Nephron (organoid): ENCODE data around the gene GLT6D1.

ENCODE experiments used
- H3K27ac Mint-ChIP-seq, 3 experiments: 2 replicates each; pipeline ENCODE4 v1.8.0; 2020; ENCODE audit warnings: mixed read lengths in 3 of 3, mild to moderate bottlenecking in 2 of 3, moderate library complexity in 1 of 3
- H3K27me3 Mint-ChIP-seq: 2 replicates; pipeline ENCODE4 v1.8.0; 2021; ENCODE audit warnings: low read depth, mild to moderate bottlenecking, moderate library complexity, mixed read lengths
- H3K36me3 Mint-ChIP-seq: 2 replicates; pipeline ENCODE4 v1.8.0; 2020; ENCODE audit warnings: low read depth, mixed read lengths
- H3K4me1 Mint-ChIP-seq: 2 replicates; pipeline ENCODE4 v1.8.0; 2020; ENCODE audit warnings: mixed read lengths
- H3K4me3 Mint-ChIP-seq, 3 experiments: 2 replicates each; pipeline ENCODE4 v1.8.0; 2020; ENCODE audit warnings: mild to moderate bottlenecking in 3 of 3, mixed read lengths in 3 of 3, moderate library complexity in 2 of 3
- H3K9me3 Mint-ChIP-seq: 2 replicates; pipeline ENCODE4 v1.8.0; 2020; ENCODE audit warnings: mixed read lengths
- TF ChIP-seq, protein P1 (sequence below), 3 experiments: fragments of 200-600 bp; sonication (generic); IDR thresholded peaks; one replicate each; pipeline ENCODE4 v1.5.0; 2021; ENCODE audit warnings: antibody characterized with exemption in 3 of 3; ENCODE audit not compliant: unreplicated experiment in 3 of 3

The GLT6D1 gene

GRCh38 chr9:135589596-135590485, 49.5 kb downstream of the GLT6D1 start:
- Mint-ChIP-seq H3K4me1 (no peaks in the 10 kb centered on the region), H3K27ac (no peak overlapping the region), H3K36me3 (no peaks in the 10 kb centered on the region), H3K9me3 (peaks cover 1% of the 10 kb centered on the region), H3K4me3 (no peak overlapping the region), H3K27me3 (peaks cover 10% of the 10 kb centered on the region)
- TF ChIP-seq, protein P1, sequence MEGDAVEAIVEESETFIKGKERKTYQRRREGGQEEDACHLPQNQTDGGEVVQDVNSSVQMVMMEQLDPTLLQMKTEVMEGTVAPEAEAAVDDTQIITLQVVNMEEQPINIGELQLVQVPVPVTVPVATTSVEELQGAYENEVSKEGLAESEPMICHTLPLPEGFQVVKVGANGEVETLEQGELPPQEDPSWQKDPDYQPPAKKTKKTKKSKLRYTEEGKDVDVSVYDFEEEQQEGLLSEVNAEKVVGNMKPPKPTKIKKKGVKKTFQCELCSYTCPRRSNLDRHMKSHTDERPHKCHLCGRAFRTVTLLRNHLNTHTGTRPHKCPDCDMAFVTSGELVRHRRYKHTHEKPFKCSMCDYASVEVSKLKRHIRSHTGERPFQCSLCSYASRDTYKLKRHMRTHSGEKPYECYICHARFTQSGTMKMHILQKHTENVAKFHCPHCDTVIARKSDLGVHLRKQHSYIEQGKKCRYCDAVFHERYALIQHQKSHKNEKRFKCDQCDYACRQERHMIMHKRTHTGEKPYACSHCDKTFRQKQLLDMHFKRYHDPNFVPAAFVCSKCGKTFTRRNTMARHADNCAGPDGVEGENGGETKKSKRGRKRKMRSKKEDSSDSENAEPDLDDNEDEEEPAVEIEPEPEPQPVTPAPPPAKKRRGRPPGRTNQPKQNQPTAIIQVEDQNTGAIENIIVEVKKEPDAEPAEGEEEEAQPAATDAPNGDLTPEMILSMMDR (IDR thresholded peaks at IDR 0.05; ENCODE audit: unreplicated experiment in 3 of 3) = no peak

GRCh38 chr9:135588886-135589595, 50.3 kb downstream of the GLT6D1 start:
- TF ChIP-seq, protein P1 (IDR thresholded peaks at IDR 0.05; ENCODE audit: unreplicated experiment in 3 of 3) = no peak
- Mint-ChIP-seq H3K4me3 (no peak overlapping the region), H3K4me1 (no peaks in the 10 kb centered on the region), H3K36me3 (no peaks in the 10 kb centered on the region), H3K9me3 (no peaks in the 10 kb centered on the region), H3K27ac (no peak overlapping the region), H3K27me3 (peaks cover 10% of the 10 kb centered on the region)

- Mint-ChIP-seq H3K27ac (no peak overlapping the region), H3K27me3 (peaks cover 5% of the 10 kb centered on the region), H3K36me3 (no peaks in the 10 kb centered on the region), H3K9me3 (no peaks in the 10 kb centered on the region), H3K4me1 (no peaks in the 10 kb centered on the region), H3K4me3 (no peak overlapping the region)
- TF ChIP-seq, protein P1 (IDR thresholded peaks at IDR 0.05; ENCODE audit: unreplicated experiment in 3 of 3) = no peak
Observed at GRCh38 chr9:135588371-135588770, 51.0 kb downstream of the GLT6D1 start.

- no peaks in the 10 kb centered on the region for H3K4me1 Mint-ChIP-seq
- H3K27ac Mint-ChIP-seq = no peak overlapping the region
- no peak overlapping the region for H3K4me3 Mint-ChIP-seq
- TF ChIP-seq, protein P1 (IDR thresholded peaks at IDR 0.05; ENCODE audit: unreplicated experiment in 3 of 3) = no peak
- H3K27me3 Mint-ChIP-seq = peaks cover 5% of the 10 kb centered on the region
- no peaks in the 10 kb centered on the region for H3K36me3 Mint-ChIP-seq
- no peaks in the 10 kb centered on the region for H3K9me3 Mint-ChIP-seq
Observed at GRCh38 chr9:135587658-135588057, 51.7 kb downstream of the GLT6D1 start.

DNA sequence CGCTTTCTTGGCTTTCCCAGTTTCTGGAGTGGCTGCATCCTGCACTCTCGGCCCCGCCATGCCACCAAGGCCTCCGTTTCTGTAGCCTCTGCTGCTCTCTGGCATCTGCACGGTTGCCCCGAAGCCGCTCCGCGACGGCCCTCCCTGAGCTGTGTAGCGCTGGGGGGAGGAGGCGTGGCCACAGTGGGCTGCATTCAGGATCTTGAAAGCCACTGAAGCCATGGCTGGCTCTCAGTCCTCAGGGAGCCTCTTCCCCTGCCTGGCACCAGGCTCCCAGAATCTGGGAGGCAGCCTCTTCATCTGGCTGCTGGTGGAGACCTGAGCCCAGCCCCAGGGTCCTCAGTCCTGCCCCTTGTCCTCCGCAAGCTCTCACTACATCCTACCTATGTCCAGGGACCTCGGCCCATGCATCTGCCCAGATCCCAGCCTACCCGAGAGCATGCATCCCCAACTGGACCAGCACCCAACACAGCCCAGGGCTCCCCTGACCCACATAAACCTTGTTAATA, 52.7 kb downstream of the GLT6D1 start:
- Mint-ChIP-seq H3K27me3 (peaks cover 5% of the 10 kb centered on the region), H3K9me3 (no peaks in the 10 kb centered on the region), H3K27ac (no peak overlapping the region), H3K4me3 (no peak overlapping the region), H3K36me3 (no peaks in the 10 kb centered on the region), H3K4me1 (no peaks in the 10 kb centered on the region)
- TF ChIP-seq, protein P1 (IDR thresholded peaks at IDR 0.05; ENCODE audit: unreplicated experiment in 3 of 3) = no peak
